DOHH2 (cell line): ENCODE results near the gene MID2.
"Not testable (repeated sequence)": the region's sequence is repeated elsewhere in the genome, so short reads cannot be mapped to it uniquely, and the experiment has no call there.

Experiments
- CTCF ChIP-seq: fragments of 200-600 bp; sonication (generic); IDR thresholded peaks from one replicate; pipeline ENCODE4 v1.5.1; 2014; ENCODE audit warnings: antibody characterized with exemption, mild to moderate bottlenecking, low read depth, low read length; ENCODE audit not compliant: poor library complexity, severe bottlenecking
- EZH2phosphoT487 ChIP-seq: fragments of 200-600 bp; sonication (generic); IDR thresholded peaks from 2 replicates; pipeline ENCODE4 v1.6.1; 2017; ENCODE audit warnings: borderline replicate concordance, mild to moderate bottlenecking, antibody characterized with exemption, low read length, moderate library complexity, mixed read lengths

DNA sequence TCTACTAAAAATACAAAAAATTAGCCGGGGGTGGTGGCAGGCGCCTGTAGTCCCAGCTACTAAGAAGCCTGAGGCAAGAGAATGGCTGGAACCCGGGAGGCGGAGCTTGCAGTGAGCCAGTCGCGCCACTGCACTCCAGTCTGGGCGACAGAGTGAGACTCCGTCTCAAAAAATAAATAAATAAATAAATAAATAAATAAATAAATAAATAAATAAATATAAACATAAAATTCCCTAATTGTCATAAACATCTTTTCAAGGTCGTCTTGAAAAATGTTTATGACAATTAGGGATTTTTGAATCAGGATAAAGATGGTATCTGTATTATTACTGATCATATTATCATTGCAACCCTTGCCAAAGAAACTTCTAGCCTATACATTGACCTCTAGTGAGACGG is 15.6 kb upstream of the MID2 start:
- TF ChIP-seq CTCF, EZH2phosphoT487: not testable (repeated sequence)
